Measurements from ENCODE around the gene ZC3H4.

Gene ZC3H4

DNA sequence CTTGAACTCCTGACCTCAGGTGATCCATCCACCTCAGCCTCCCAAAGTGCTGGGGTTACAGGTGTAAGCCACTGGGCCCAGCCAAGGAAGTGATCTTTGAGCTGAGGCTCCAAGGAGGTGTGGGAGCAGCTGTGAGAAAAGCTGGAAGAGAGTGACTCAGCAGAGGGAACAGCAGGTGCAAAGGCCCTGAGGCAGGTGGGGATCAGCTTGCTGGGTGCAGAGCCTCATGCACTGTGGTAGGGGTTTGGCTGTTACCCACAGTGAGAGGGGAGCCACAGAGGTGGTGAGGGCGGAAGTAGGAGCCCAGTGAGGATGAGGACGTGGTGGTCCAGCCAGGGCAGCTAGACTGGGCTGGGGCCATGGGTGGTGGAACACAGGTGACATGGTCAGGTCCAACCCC lies 87.4 kb downstream of the ZC3H4 start:
- in situ Hi-C loops (cut with MboI; ENCODE audit: low sequenced_read_pairs, unreplicated experiment) = no loop called here
- no peak for DNase-seq (ENCODE audit: low spot score)
- TF ChIP-seq, protein P1, sequence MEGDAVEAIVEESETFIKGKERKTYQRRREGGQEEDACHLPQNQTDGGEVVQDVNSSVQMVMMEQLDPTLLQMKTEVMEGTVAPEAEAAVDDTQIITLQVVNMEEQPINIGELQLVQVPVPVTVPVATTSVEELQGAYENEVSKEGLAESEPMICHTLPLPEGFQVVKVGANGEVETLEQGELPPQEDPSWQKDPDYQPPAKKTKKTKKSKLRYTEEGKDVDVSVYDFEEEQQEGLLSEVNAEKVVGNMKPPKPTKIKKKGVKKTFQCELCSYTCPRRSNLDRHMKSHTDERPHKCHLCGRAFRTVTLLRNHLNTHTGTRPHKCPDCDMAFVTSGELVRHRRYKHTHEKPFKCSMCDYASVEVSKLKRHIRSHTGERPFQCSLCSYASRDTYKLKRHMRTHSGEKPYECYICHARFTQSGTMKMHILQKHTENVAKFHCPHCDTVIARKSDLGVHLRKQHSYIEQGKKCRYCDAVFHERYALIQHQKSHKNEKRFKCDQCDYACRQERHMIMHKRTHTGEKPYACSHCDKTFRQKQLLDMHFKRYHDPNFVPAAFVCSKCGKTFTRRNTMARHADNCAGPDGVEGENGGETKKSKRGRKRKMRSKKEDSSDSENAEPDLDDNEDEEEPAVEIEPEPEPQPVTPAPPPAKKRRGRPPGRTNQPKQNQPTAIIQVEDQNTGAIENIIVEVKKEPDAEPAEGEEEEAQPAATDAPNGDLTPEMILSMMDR (IDR thresholded peaks at IDR 0.05; ENCODE audit: borderline replicate concordance, control extremely low read depth, extremely low read depth, insufficient read depth, missing control alignments) = no peak

DNA sequence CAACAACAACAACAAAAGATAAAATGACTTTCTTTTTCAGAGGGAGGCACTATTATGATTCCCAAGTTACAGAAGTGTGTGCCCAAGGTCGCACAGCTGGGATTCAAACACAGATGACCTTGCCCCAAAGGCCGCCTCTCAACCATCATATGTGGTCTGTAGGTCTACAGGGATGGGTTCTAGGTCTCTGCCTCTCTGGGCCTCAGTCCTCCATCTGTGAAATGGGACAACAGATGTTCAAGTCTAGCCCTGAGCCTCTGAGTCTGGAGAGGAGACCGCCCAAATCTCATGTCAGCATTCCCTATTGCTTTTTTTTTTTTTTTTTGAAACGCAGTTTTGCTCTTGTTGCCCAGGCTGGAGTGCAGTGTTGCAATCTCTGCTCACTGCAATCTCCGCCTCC lies 89.1 kb downstream of the ZC3H4 start:
- TF ChIP-seq, protein P1 (IDR thresholded peaks at IDR 0.05; ENCODE audit: borderline replicate concordance, control extremely low read depth, extremely low read depth, insufficient read depth, missing control alignments) = no peak
- in situ Hi-C loops (cut with MboI; ENCODE audit: low sequenced_read_pairs, unreplicated experiment) = no loop called here
- no peak for DNase-seq (ENCODE audit: low spot score)

DNA sequence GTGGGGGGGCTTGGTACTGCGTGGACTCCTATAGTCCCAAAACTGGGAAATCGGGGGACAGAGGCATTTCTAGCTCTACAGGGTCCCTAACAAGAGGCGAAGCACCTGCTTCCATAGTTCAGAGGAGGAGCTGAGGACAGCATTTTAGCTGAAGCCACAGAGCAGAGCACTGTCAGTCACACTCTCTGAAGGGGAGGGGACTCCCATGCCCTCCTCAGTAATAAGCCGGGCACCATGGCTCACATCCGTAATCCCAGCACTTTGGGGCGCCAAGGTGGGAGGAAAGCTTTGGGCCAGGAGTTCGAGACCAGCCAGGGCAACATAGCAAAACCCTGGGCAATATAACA lies 90.2 kb downstream of the ZC3H4 start:
- DNase-seq (ENCODE audit: low spot score) = no peak
- TF ChIP-seq, protein P1 (IDR thresholded peaks at IDR 0.05; ENCODE audit: borderline replicate concordance, control extremely low read depth, extremely low read depth, insufficient read depth, missing control alignments) = no peak
- in situ Hi-C loops (cut with MboI; ENCODE audit: low sequenced_read_pairs, unreplicated experiment) = no loop called here

DNA sequence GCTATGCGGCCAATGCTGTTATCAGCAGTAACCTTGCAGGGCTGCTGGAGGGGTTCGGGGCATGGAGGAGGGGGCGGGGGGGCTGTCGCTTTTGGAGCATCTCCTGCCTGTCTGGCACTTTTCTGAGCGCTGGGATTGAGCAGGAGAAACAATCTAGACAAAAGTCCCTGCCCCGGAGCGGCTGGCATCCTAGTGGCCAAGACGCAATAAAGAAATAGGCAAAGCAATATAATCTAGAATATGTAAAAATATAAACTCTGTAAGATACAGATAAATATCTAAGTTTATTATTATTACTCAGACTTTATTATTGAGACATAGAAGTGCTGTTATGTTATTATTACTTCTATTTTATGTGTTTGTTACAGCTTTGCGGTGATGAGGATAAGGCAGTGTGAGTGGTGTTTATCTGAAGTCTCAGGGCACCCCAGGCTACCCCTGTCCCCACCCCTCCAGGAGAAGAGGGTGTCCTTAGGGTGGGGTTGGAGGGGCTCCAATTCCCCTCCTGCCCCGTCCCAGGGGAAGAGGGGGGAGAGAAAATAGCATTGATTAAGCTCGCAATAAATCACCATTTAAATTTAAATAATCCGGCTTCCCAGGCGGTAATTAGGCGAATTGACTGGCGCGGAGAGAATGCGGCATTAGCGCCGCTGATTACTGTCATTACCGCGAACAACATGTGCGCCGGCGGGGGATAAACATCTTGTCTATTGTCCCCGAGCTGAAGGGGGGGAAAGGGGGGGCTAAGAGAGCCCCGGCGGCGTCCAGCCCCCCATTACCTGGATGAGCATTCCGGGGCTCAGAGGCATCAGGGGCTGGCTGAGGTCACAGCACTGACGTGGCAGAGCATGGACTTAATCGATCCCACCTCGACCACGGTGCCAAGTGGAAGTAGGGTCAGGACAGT lies 90.8 kb downstream of the ZC3H4 start:
- no peak for DNase-seq (ENCODE audit: low spot score)
- in situ Hi-C loops (cut with MboI; ENCODE audit: low sequenced_read_pairs, unreplicated experiment) = no loop called here
- TF ChIP-seq, protein P1 (IDR thresholded peaks at IDR 0.05; ENCODE audit: borderline replicate concordance, control extremely low read depth, extremely low read depth, insufficient read depth, missing control alignments) = no peak

DNA sequence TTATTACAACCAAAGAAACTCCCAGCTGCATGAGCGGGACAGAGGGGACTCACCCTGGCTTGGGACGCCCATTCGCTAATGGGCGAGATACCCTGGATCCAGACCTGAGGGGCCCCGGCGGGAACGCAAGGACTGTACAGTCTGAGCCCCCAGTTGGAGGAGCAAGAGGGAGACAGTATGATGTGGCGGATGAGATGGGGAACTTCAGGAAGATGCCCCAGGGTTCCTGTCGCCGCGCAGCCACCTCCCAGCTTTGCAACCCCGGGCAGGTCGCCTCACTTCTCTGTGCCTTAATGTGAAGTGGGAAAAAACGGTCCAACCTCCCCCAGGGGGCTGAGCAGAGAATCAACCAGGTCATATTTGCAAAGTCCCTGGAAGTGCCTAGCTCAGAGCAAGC lies 91.4 kb downstream of the ZC3H4 start:
- TF ChIP-seq, protein P1 (IDR thresholded peaks at IDR 0.05; ENCODE audit: borderline replicate concordance, control extremely low read depth, extremely low read depth, insufficient read depth, missing control alignments) = no peak
- DNase-seq (ENCODE audit: low spot score) = no peak
- in situ Hi-C loops (cut with MboI; ENCODE audit: low sequenced_read_pairs, unreplicated experiment) = no loop called here

DNA sequence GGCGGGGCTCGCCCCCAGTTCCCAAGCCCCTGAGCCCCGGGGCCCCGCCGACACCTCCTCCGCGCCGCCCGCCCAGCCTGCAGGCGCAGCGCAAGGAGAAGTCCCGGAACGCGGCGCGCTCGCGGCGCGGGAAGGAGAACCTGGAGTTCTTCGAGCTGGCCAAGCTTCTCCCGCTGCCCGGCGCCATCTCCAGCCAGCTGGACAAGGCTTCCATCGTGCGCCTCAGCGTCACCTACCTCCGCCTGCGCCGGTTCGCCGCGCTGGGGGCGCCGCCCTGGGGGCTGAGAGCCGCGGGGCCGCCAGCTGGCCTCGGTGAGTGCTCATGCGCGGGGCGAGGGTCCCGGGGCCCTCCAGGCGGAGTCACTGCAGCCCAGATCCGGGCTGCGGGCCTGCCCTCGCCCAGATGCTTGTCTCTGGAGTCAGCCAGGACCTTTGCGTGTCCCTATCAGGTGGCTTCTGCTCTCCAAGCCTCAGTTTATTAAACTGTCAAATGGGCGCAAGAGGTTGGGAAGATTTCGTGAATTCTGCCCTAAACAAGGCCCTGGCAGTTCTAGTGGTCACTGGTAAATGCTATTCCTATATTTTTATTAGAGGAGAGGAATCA lies 91.9 kb downstream of the ZC3H4 start:
- TF ChIP-seq, protein P1 (IDR thresholded peaks at IDR 0.05; ENCODE audit: borderline replicate concordance, control extremely low read depth, extremely low read depth, insufficient read depth, missing control alignments) = no peak
- DNase-seq (ENCODE audit: low spot score) = no peak
- in situ Hi-C loops (cut with MboI; ENCODE audit: low sequenced_read_pairs, unreplicated experiment) = no loop called here

Measured in GM13976 (cell line).